ENCODE results near the gene RNF208.

DNA sequence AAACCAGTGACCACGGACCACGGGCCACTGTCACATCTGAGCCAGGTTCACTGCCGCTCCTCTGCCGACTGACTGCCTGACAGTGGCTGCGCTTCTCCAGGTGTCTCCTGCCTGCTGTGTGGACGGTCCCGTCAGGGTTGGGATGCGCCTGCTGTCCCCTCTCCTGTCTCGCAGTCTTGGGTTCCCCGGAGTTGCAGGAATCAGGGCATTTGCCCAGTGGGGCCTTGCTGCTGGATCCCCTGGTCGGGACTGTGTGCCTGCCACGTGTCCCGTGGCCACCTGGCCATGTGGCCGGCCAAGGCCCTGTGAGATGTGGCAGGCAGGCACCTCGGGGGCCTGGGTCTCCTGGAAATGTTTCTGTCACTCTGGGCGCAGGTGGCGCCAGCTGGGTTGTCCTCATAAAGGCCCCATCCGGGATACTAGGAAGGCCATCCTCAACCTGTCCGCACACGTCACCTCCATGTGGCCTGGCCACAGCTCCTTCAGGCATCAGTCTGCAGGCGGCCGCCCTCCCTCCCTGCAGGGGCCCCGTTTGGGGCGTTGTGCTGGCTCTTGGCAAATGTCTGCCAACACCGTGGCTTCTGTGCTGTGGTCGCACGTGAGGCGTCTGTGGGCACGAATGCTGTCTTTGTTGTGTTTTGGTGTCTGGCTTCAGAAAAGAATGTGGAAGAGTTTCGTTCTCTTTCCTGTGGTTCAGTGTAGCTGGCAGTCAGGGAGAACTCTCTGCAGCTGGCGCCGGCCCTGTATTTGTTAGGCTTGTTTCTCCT is 49.1 kb upstream of the RNF208 start:
- TF ChIP-seq ZNF217 (CRISPR knock-in tag; IDR thresholded peaks at IDR 0.05) (no peak), ZNF274 (IDR thresholded peaks at IDR 0.05; ENCODE audit: borderline replicate concordance, low read depth, low read length) (no peak), POLR2A (conservative IDR thresholded peaks at IDR 0.05) (no peak)

All from K562 (cell line).